B cell (primary cell): Measurements from ENCODE around the gene GLIPR1L1. TPM values are rescaled to one million over a fixed set of nuclear protein-coding genes. Genes with fewer than 3 reads are reported as not detected.

ENCODE experiments used
- ATAC-seq: fragments of 200-7000 bp; cut with Tn5 transposase; one replicate; pipeline ENCODE4 v1.10.0; 2021; ENCODE audit warnings: low read depth, mild to moderate bottlenecking, moderate number of reproducible peaks, moderate library complexity
- CTCF ChIA-PET: fragments of 350-600 bp; sonication (Branson Sonifier 250); formaldehyde crosslinking; loops from one replicate; lab custom pipeline; 2021; ENCODE audit warnings: antibody characterized with exemption, inconsistent platforms; lab: Charles Lee
- POLR2A ChIA-PET: fragments of 350-600 bp; sonication (Branson Sonifier 250); formaldehyde crosslinking; loops from one replicate; lab custom pipeline; 2021; ENCODE audit warnings: antibody characterized with exemption; lab: Charles Lee
- DNase-seq: peaks from one replicate; pipeline ENCODE4 v3.0.0; 2013
- H2AFZ ChIP-seq: 2 replicates; pipeline ENCODE4 v1.6.1; 2012; ENCODE audit warnings: mild to moderate bottlenecking, low read depth, low read length; ENCODE audit not compliant: insufficient read depth, poor library complexity, severe bottlenecking
- H3K27ac ChIP-seq, 2 donors: 1 replicate in 1 of 2; 2 replicates in 1 of 2; pipeline ENCODE4 v1.5.1; 2012 to 2013; ENCODE audit warnings: low read length in 2 of 2, mild to moderate bottlenecking in 2 of 2, moderate library complexity in 1 of 2
- H3K27me3 ChIP-seq, 4 experiments: fragments of 200-600 bp in 1 of 4; sonication (generic) in 1 of 4; replicated peaks in 1 of 4; 1 replicate in 2 of 4; 2 replicates in 2 of 4; pipeline versions ENCODE4 v1.6.1 to v1.7.0; 2013 to 2016; ENCODE audit warnings: low read length in 3 of 4, mild to moderate bottlenecking in 2 of 4, mixed read lengths in 1 of 4, moderate library complexity in 1 of 4; ENCODE audit not compliant: insufficient read depth in 4 of 4, control insufficient read depth in 3 of 4; ENCODE audit errors: control extremely low read depth in 1 of 4
- H3K36me3 ChIP-seq, 2 experiments: replicated peaks in 1 of 2; 1 replicate in 1 of 2; 2 replicates in 1 of 2; pipeline versions ENCODE4 v1.6.1 to v1.7.1; 2013; ENCODE audit warnings: low read length in 1 of 2; ENCODE audit not compliant: insufficient read depth in 2 of 2, control insufficient read depth in 1 of 2; ENCODE audit errors: control extremely low read depth in 1 of 2, extremely low read depth in 1 of 2
- H3K4me1 ChIP-seq, 2 donors: fragments of 200-600 bp in 1 of 2; sonication (generic) in 1 of 2; 1 replicate in 1 of 2; 2 replicates in 1 of 2; pipeline versions ENCODE4 v1.5.1 to v1.6.1; 2013 to 2017; ENCODE audit warnings: low read length in 2 of 2; ENCODE audit not compliant: control insufficient read depth in 2 of 2, insufficient read depth in 2 of 2
- H3K4me2 ChIP-seq: replicated peaks from 2 replicates; pipeline ENCODE3; 2012; ENCODE audit warnings: mild to moderate bottlenecking, low read depth, low read length; ENCODE audit not compliant: poor library complexity, severe bottlenecking
- H3K4me3 ChIP-seq, 5 experiments: fragments of 200-600 bp in 1 of 5; sonication (generic) in 1 of 5; 1 replicate in 3 of 5; 2 replicates in 2 of 5; pipeline versions ENCODE4 v1.5.1 to v1.7.0; 2011 to 2016; ENCODE audit warnings: low read length in 4 of 5, mild to moderate bottlenecking in 4 of 5, low read depth in 2 of 5, control low read depth in 1 of 5, moderate library complexity in 1 of 5; ENCODE audit not compliant: insufficient read depth in 1 of 5; ENCODE audit errors: control extremely low read depth in 1 of 5, extremely low read depth in 1 of 5
- H3K79me2 ChIP-seq: fragments of 200-600 bp; sonication (generic); one replicate; pipeline ENCODE4 v1.6.0; 2016; ENCODE audit warnings: low read length; ENCODE audit not compliant: control insufficient read depth, insufficient read depth
- H3K9ac ChIP-seq: fragments of 200-600 bp; sonication (generic); 2 replicates; pipeline ENCODE4 v1.6.1; 2017; ENCODE audit warnings: mild to moderate bottlenecking, low read length, moderate library complexity
- H3K9me3 ChIP-seq, 3 donors: one replicate each; pipeline versions ENCODE4 v1.6.1 to v1.7.1; 2013; ENCODE audit warnings: low read length in 2 of 3; ENCODE audit not compliant: control insufficient read depth in 2 of 3, insufficient read depth in 1 of 3; ENCODE audit errors: control extremely low read depth in 1 of 3
- H4K20me1 ChIP-seq: 2 replicates; pipeline ENCODE4 v1.6.0; 2012; ENCODE audit warnings: mild to moderate bottlenecking, low read length; ENCODE audit not compliant: insufficient read depth, control insufficient read depth, poor library complexity, severe bottlenecking
- H3K27ac Mint-ChIP-seq: one replicate; pipeline ENCODE4 v1.8.0; 2021; ENCODE audit warnings: mixed read lengths
- H3K27me3 Mint-ChIP-seq: one replicate; pipeline ENCODE4 v1.8.0; 2021; ENCODE audit warnings: mixed read lengths
- H3K4me1 Mint-ChIP-seq: one replicate; pipeline ENCODE4 v1.8.0; 2021; ENCODE audit warnings: mixed read lengths
- H3K4me3 Mint-ChIP-seq: one replicate; pipeline ENCODE4 v1.8.0; 2021; ENCODE audit warnings: mixed read lengths
- H3K9me3 Mint-ChIP-seq: one replicate; pipeline ENCODE4 v1.8.0; 2022; ENCODE audit warnings: mixed read lengths; ENCODE audit not compliant: insufficient read depth
- CTCF ChIP-seq: fragments of 200-600 bp; IDR thresholded peaks from one replicate; pipeline ENCODE4 v1.8.0; 2022; ENCODE audit warnings: antibody characterized with exemption, mild to moderate bottlenecking
- EZH2 ChIP-seq: IDR thresholded peaks from 2 replicates; pipeline ENCODE4 v1.6.1; 2012; ENCODE audit warnings: borderline replicate concordance, low read depth, mild to moderate bottlenecking, moderate library complexity, low read length; ENCODE audit not compliant: insufficient read depth, poor library complexity, severe bottlenecking
- WGBS: methylation state at CpG from one replicate; pipeline ENCODE4 v1.1.5; 2013; ENCODE audit warnings: missing lambda C conversion rate; ENCODE audit not compliant: insufficient coverage; 5-methylcytosine and 5-hydroxymethylcytosine counted together
- intact Hi-C: fragments of 100-400 bp; cut with micrococcal nuclease; formaldehyde crosslinking; loops from one replicate; pipeline ENCODE4 v1.10.0; 2022
- polyA plus RNA-seq: library from polyadenylated mRNA; depleted of rRNA; stranded (reverse); fragments of >200 nt; gene quantifications from 2 replicates; pipeline ENCODE4 v1.2.3, GENCODE V29; 2012
- total RNA-seq, 2 donors: library from RNA; stranded (reverse); fragments of 120-200 nt in 1 of 2; gene quantifications; 1 replicate in 1 of 2; 2 replicates in 1 of 2; pipeline versions ENCODE4 v1.2.3 to v1.2.4, GENCODE V29; 2013 to 2022

The GLIPR1L1 gene
- total and polyA plus RNA-seq, 2 donors (not counting 1 experiment from before 2014, with no cell fraction given): not detected

- Histone ChIP-seq H3K79me2 (no peaks in the 10 kb centered on the region), H3K4me2 (no peak overlapping the region), H3K27ac (no peak overlapping the region), H3K27me3 (no peaks in the 10 kb centered on the region), H2AFZ (no peak overlapping the region), H3K4me3 (no peak overlapping the region), H3K9ac (no peak overlapping the region), H3K36me3 (no peaks in the 10 kb centered on the region), H4K20me1 (no peaks in the 10 kb centered on the region), H3K9me3 (no peaks in the 10 kb centered on the region), H3K4me1 (no peaks in the 10 kb centered on the region)
- Mint-ChIP-seq H3K4me1 (no peaks in the 10 kb centered on the region), H3K27me3 (no peaks in the 10 kb centered on the region), H3K4me3 (no peak overlapping the region), H3K9me3 (no peaks in the 10 kb centered on the region), H3K27ac (no peak overlapping the region)
- intact Hi-C loops: no loop called here
- ChIA-PET CTCF (no interaction called here), POLR2A (no interaction called here)
- no peak for TF ChIP-seq EZH2
- no peak for TF ChIP-seq CTCF
- 100% methylated on average over 1 of the region's 1 CpG for WGBS
- ATAC-seq: no peak
- no peak for DNase-seq
Measured at GRCh38 chr12:75378354-75378753, 43.9 kb downstream of the GLIPR1L1 start.

- Mint-ChIP-seq H3K9me3 (no peaks in the 10 kb centered on the region), H3K4me3 (no peak overlapping the region), H3K27ac (peak overlapping the region; percentile 64), H3K4me1 (peaks cover 33% of the 10 kb centered on the region), H3K27me3 (no peaks in the 10 kb centered on the region)
- Histone ChIP-seq H3K4me3 (no peak overlapping the region), H3K4me1 (peaks cover 23 to 24% of the 10 kb centered on the region in 2 donors), H3K4me2 (peak overlapping the region; percentile 76), H3K27me3 (no peaks in the 10 kb centered on the region), H2AFZ (peak overlapping the region; percentile 90), H3K79me2 (no peaks in the 10 kb centered on the region), H3K9me3 (no peaks in the 10 kb centered on the region), H3K9ac (no peak overlapping the region), H3K27ac (peak overlapping the region in 1 of 2 donors; percentile 39), H3K36me3 (no peaks in the 10 kb centered on the region), H4K20me1 (no peaks in the 10 kb centered on the region)
- no peak for DNase-seq
- POLR2A ChIA-PET: no interaction called here
- TF ChIP-seq CTCF: no peak
- no peak for TF ChIP-seq EZH2
- ATAC-seq: no peak
- WGBS: 100% methylated on average over 1 of the region's 1 CpG
- intact Hi-C loops: no loop called here
- CTCF ChIA-PET: interaction anchor here (3.7 kb wide), 1 partner anchor 92 kb away, joined by 92 read pairs; the partner anchor contains the start of gene GLIPR1
Measured at GRCh38 chr12:75389061-75389460, 54.6 kb downstream of the GLIPR1L1 start.
